SK-N-MC (cell line): ENCODE measurements around the gene BCS1L.

Experiments used
- EZH2 ChIP-seq: fragments of 200-600 bp; sonication (generic); IDR thresholded peaks from one replicate; pipeline ENCODE4 v1.6.1; 2017; ENCODE audit warnings: antibody characterized with exemption
- POLR2AphosphoS5 ChIP-seq: IDR thresholded peaks from 2 replicates; pipeline ENCODE4 v1.6.1; 2012; ENCODE audit warnings: mild to moderate bottlenecking, low read depth, low read length, borderline replicate concordance

GRCh38 chr2:218655751-218656150 is 3.7 kb upstream of the BCS1L start:
- TF ChIP-seq EZH2 (no peak), POLR2AphosphoS5 (no peak)
